ENCODE results near the gene NDUFS8.

Gene NDUFS8

DNA sequence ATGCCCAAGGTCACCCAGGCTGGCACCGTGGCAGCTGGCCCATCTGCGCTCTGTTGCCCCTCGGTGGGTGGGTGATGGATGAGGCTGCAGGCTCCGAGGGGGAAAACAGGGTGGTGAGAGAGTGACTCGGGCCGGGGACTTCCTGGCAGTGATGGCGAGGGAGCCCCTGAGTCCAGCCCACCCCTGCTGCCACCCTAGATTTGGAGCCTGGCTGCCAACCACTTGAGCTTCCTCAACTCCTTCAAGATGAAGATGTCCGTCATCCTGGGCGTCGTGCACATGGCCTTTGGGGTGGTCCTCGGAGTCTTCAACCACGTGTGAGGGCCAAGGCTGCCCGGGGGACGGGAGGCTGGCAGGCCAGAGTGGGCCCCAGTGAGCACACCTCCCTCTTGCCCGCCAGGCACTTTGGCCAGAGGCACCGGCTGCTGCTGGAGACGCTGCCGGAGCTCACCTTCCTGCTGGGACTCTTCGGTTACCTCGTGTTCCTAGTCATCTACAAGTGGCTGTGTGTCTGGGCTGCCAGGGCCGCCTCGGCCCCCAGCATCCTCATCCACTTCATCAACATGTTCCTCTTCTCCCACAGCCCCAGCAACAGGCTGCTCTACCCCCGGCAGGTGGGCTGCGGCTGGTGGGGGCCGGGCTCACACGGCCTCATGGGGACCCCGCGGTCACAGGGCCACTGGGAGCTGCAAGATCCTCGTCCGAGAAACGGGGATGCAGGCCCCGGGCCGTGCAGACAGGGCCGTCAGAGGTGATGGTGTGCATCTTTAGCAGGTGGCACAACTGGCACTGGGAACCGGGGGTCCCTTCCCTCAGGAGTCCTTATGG lies 18.4 kb downstream of the NDUFS8 start:
- in situ Hi-C loops (cut with HindIII; ENCODE audit: low sequenced_read_pairs) = no loop called here

DNA sequence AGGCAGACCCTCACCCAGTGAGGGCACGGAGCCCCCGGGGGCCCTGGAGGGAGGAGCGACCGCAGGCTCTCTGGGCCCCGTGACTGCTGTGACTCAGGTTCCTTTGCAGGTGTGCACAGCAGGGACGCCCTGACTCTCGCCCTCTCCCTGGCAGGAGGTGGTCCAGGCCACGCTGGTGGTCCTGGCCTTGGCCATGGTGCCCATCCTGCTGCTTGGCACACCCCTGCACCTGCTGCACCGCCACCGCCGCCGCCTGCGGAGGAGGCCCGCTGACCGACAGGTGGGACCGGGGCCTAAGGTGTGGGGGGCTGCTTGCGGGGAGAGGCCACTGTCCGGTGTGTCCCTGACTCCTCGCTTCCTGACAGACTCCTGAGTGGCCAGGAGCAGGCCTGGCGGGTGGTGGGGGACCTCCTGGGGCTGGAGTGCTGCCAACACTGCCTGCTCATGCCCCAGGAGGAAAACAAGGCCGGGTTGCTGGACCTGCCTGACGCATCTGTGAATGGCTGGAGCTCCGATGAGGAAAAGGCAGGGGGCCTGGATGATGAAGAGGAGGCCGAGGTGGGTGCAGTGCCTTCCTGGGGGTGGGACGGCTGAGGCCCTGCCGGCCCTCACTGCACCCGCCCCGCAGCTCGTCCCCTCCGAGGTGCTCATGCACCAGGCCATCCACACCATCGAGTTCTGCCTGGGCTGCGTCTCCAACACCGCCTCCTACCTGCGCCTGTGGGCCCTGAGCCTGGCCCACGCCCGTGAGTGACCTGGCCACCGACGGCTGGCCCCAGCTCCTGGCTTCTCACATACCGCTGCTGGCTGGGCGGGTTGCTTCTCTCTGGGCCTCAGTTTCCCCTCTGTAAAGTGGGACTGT lies 19.3 kb downstream of the NDUFS8 start:
- in situ Hi-C loops (cut with HindIII; ENCODE audit: low sequenced_read_pairs) = no loop called here

DNA sequence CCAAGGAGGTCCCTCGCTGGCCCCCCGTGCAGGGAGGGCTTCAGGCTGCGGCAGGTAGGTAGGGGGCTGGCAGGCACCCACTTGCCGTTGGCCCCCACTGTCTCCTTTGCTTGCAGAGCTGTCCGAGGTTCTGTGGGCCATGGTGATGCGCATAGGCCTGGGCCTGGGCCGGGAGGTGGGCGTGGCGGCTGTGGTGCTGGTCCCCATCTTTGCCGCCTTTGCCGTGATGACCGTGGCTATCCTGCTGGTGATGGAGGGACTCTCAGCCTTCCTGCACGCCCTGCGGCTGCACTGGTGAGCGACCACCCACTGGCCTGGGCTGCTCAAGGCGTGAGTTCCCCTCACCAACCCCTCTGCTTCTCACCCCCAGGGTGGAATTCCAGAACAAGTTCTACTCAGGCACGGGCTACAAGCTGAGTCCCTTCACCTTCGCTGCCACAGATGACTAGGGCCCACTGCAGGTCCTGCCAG lies 19.9 kb downstream of the NDUFS8 start:
- in situ Hi-C loops (cut with HindIII; ENCODE audit: low sequenced_read_pairs) = no loop called here

DNA sequence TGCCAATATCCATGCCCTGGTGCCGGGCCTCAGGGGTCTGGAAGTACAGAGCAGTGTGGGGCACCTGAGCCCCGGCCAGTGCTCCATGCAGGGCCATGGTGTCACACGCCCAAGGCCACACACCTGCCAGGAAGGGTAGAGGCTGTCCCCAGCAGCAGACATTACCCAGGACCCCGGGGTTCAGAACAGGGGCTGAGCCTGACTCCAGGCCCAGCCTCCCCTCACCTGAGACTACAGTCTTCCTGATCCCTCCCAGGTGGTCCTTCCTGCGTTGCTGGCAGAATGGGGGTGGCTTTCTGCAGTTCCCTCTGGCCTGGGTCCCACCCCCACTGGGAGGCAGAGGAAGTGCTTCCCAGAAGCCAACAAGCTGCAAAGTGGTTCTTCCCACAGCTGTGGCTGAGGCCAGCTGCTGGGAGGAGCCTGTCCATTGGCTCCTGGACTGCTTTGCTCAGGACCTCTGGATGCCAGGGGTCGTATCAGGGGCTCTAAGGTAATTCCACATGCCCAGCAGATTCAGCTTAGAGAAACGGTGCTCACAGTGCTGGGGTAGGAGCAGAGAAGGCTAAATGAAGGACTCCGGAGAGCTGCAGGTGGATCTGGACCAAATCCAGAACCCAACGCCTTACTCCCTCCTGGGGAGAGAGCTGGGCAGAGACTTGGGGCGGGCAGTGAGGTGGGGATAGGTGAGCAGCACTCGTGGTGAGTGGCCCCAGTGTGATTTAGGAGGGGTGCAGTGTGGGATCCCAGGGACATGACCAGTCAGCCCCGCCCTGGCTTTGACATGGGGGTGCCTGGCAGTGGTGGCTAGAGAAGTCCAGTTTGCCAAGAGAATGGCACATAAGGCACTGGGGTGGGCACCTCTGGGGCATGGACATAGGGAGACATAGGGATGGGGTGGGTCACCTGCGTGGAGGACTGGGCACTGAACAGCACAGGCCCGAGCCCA lies 21.0 kb downstream of the NDUFS8 start:
- in situ Hi-C loops (cut with HindIII; ENCODE audit: low sequenced_read_pairs) = no loop called here

DNA sequence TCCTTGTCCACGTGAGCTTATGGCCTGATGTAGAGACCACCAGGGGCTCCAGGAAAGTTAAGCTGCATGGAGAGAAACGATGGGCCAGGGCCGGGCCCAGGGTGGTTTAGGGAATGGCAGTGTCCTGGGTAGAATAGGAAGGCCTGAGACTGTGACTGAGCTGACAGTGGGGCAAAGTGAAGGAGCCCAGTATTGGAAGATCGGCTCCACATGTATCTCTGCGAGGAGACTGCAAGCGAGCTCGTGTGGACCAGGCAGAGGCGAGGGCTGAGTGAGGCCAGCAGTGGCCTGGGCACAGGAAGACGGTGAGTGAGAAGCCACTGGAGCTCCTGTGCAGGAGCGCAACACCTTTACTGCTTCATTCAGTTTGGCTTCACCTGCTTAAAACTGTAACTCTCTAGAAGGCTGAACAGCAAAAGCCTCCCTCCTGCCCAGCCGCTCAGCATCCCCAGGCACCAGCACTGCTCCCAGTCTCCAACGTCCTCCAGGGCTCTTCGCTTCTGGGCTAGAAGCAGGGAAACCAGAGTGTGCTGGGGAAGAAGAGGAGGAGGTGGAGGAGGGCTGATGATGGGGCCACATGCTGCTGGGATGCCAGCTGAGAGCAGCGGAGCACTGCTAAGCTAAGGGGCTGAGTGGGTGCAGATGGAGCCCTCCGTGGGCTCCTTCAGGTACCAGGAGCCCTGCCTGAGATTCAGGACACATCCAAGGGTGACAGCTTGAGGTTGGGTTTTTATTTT lies 21.8 kb downstream of the NDUFS8 start:
- in situ Hi-C loops (cut with HindIII; ENCODE audit: low sequenced_read_pairs) = no loop called here

DNA sequence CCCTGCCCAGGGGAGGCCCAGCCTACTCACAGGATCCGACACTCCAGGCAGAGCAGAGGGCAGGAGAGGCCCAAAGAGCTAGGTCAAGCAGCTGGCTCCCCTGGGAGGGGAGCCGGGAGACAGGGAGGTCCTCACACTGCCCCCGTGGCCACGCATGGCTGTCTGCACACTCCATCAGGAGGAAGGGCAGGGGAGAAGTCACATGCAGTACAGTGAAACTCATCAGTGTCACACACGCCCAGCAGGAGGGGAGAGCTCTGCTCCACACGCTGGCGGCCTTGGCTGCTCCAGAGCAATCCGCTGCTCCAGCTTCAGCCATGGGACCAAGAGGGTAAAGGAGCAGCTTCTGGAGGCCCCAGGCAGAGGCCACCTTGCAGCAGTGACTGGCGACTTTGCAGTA lies 22.6 kb downstream of the NDUFS8 start:
- in situ Hi-C loops (cut with HindIII; ENCODE audit: low sequenced_read_pairs) = no loop called here

DNA sequence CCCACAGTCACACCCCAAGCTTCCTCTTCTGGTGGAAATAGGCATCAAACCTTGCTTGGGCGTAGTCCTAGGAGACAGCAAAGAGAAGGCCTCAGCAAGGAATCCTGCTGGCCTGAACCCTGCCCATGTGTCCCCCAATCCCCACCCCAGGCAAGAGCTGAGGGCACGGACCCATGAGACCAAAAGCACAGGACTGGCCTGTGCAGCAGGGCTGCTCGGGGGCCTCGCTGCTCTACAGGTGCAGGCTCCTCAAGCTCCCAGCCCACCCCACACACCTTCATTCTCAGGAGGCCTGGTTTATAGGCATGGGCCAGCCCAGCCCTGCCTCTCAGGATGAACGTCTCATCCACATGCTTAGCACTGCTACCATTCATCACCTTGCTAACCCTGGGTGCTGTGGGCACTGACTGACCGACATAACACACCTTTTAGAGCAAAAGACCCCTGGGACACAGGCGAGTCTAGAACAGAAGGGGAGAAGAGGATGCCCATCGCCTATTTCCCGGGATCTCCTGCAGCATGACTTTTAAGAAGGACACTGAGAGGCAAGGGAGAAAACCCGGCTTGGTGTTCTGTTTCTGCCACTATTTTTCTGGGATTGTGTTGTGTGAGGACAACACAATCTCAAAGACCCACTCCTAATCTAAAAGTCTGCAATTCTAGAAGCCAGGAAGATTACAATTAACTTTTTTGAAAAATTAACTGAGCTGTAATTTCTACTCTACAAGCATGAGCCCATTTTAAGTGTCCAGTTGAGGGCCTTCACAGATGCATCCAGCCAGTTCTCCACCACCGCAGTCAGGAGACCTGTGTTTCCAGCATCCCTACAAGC lies 23.7 kb downstream of the NDUFS8 start:
- in situ Hi-C loops (cut with HindIII; ENCODE audit: low sequenced_read_pairs) = no loop called here

DNA sequence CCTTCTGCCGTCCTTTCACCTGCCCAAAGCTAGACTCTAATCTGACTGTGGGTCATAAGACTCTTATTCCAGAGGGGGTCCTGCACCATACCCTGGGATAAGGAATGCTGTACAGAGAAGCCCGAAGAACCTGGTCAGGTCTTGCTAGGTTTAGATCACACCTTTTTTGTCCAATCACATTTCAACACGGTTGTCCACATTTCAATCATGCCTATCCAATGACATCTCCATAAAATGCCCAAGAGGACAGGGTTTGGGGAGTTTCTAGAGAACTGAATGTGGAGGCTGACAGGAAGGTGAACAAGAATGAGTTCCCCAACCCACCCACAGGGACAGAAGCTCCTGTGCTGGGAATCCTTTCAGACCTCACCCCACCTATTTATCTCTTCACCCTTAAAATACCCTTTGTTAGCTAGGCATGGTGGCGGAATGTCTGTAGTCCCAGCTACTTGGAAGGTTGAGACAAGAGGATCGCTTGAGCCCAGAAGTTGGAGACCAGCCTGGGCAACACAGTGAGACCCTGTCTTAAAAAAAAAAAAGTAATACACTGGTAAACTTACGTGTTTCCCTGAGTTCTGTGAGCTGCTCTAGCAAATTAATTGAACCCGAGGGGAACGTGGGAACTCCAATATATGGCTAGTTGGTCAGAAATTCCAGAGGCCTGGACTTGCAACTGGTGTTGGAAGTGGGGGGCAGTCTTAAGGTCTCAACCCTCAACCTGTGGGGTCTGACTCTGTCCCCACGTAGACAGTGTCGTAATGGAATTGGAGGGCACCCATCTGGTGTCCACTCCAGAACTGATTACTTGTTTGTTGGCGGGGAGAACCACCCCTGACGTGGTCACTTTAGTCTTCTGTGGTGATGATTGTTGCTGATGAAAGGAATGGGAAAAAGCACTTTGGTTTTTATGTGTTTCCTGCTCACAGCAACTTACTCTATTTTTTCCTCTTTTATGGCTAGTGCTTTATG lies 26.1 kb downstream of the NDUFS8 start:
- in situ Hi-C loops (cut with HindIII; ENCODE audit: low sequenced_read_pairs) = no loop called here

DNA sequence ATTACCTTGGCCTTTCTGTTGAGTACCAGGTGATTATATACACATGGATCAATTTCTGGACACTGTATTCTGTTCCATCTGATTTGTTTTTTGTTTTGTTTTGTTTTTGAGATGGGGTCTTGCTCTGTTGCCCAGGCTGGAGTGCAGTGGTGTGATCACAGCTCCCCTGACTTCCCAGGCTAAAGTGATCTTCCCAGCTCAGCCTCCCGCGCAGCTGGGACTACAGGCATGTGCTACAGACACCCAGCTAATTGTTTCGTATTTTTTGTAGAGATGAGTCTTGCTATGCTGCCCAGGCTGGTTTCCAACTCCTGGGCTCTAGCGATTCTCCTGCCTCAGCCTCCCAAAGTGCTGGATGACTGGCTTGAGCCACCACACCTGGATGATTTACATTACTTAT lies 27.3 kb downstream of the NDUFS8 start:
- in situ Hi-C loops (cut with HindIII; ENCODE audit: low sequenced_read_pairs) = no loop called here

DNA sequence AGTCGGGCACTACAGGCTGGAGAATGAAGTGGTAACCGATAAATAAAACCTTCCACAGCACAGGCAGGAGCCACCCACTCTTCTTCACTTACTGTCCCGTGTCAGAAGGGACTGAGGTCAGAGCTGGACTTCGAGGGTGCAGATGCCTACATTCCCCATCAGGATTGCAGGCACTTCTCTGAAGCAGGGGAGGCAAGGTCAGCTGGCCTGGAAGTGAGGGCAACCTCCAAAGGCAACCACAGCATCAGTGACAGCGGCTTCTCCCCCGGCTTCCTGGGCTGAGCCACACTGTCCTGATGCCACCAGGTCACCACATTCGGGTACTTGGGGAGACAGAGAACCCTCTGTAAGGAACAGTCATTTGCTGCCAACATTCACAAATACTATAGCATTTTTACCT lies 31.0 kb downstream of the NDUFS8 start:
- in situ Hi-C loops (cut with HindIII; ENCODE audit: low sequenced_read_pairs) = no loop called here

DNA sequence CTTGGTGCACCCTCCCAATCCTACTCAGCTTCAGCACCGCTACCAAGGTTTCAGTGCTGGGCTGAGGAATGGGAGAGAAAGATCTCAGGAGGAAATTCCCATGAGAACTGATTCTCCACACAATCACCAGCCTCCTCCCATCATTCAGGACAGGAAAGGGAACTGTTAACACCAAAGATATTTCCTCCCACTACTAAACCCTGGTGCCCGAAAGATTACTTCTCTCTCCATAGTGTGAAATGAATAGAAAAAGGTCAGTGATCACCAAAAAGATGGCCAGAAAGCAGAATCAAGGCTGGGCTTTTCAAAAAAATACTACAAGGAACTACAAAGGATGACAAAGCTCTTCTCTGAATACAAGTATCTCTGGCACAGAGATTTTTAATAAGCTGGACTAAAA lies 34.4 kb downstream of the NDUFS8 start:
- in situ Hi-C loops (cut with HindIII; ENCODE audit: low sequenced_read_pairs) = no loop called here

DNA sequence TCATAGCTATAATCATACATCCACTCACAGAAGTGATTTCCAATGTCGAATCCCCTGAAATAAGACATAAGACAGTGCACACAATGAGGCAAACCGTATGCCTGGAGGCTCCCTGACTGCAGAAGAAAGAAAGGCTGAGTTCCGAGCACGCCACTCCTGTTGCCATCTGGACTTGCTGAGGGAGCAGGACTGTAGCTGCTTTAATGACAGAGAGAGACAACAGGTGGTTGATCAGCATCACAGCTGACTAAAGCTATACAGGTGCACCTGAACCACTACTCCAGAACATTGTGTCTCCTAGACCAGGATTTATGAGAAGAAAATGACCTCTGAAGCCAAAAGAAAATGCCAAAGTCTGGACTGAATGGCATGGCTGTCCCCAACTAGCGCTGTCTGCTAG lies 35.4 kb downstream of the NDUFS8 start:
- in situ Hi-C loops (cut with HindIII; ENCODE audit: low sequenced_read_pairs) = no loop called here

DNA sequence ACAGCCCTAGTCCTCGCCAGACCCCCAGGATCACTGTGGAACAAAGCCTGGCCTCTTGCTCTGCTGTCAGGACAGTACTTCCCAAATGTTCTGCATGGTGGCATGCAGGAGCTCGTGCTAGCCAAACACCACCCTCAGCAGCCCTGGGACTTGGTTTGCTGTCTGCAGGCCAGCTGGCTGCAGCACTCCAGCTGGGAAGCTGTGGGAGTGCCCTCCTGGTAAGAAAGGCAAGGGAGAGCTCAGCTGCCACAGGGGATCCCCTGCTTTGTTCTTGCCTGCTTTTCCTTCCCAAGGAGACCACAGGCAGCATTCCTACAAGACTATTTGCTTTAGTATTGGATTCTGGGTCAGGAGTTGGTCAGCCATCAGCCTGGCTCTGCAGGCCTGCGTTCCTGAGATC lies 36.3 kb downstream of the NDUFS8 start:
- in situ Hi-C loops (cut with HindIII; ENCODE audit: low sequenced_read_pairs) = no loop called here

DNA sequence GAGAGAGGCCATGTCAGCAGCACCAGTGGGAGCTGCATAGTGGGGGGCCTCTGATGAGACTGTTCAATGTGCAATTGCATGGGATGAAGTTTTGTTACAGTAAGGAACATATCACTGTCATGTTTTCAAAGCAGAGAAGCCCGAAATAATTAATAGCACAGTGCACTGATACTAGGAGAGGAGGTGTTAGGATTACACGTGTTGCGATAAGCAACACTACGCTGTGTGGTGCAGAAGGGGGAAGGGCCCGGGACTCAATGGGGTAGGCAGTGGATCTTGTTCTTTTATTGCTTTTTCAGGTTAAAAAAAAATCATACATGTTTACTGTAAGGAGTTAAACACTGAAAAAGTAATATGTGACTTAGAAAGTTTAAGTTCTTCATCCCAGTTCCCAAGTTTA lies 37.5 kb downstream of the NDUFS8 start:
- in situ Hi-C loops (cut with HindIII; ENCODE audit: low sequenced_read_pairs) = no loop called here

DNA sequence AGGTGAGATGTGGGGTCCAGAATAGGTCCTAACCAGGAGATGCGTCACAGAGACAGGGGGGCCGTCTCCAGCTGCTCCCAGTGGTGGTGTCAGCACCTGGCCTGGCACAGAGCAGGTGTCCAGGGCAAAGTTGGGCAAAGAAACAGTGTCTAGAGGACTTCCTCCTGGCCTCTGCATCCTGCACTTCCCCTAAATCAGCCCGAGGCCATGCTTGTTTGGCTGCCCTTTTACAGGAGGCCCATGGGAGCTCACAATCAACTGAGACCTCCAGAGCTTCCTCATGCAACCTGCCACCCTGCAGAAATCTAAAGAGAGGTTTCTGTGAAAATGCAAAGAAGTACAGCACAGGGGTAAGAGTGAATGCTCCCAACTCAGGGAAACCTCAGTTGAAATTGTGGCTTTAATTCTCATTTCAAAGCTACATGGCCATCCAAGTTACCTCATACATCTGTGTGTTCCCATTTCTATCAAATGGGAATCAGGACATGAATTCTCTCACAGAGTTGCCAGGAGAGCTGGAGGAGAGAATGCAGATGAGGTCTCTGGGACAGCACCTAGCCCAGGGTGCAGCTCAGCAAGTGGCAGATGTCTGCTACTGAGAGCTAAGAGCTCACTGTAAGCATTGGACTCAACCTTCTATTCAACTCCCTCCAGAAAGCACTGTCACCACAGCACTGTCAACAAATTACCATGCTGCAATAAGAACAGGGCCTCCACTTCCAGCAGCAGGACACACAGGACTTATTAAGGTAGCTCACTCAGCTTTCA lies 41.0 kb downstream of the NDUFS8 start:
- in situ Hi-C loops (cut with HindIII; ENCODE audit: low sequenced_read_pairs) = no loop called here

DNA sequence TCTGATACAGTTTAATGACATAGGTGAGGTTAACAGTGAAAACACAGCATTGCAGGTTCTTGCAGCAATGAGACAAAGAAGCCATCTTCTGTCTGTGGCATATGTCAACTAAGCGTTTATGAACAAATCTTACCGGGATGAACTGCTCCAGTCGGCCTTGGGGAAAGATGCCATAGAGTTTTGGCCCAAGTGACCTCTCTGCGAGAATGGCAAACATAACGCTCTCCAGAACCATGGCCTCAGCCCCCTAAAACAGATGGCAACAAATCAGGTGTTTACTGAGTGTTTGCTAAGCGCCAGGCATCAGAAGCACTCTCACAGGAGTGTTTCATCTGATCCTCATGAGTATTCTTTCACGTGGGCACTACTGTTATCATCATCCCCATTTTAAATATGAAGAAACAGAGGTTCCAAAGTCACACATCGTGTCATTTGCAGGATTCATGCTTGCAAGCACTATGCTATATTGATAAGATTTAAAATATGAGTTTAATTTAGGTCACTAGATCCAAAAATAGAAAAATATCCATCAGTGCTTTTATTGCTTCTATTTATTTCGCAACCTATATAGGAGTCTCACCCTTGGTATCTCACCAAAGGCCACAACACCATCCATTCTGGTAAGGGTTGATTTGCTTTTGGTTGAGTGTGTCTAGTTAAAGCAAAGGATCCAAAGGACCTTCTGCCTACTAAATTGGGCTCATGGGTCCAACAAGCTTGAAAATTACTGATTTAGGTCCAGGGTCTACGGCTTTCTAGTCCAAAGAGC lies 44.3 kb downstream of the NDUFS8 start:
- in situ Hi-C loops (cut with HindIII; ENCODE audit: low sequenced_read_pairs) = no loop called here

Measured in DLD1 (cell line).